Mammary epithelial cell (primary cell): ENCODE data around the gene DTYMK.

Experiments
- EZH2 ChIP-seq: IDR thresholded peaks from 2 replicates; pipeline ENCODE4 v1.6.1; 2012; ENCODE audit warnings: low read length, inconsistent platforms, borderline replicate concordance
- TF ChIP-seq, protein P1 (sequence below), 2 donors: IDR thresholded peaks in 1 of 2; conservative IDR thresholded peaks in 1 of 2; 2 replicates each; pipeline ENCODE4 v1.5.1; 2011 to 2012; ENCODE audit warnings: inconsistent platforms in 2 of 2, low read length in 2 of 2, mild to moderate bottlenecking in 2 of 2, control low read depth in 1 of 2, low read depth in 1 of 2; ENCODE audit not compliant: insufficient read depth in 1 of 2; ENCODE audit errors: extremely low read depth in 1 of 2

DNA sequence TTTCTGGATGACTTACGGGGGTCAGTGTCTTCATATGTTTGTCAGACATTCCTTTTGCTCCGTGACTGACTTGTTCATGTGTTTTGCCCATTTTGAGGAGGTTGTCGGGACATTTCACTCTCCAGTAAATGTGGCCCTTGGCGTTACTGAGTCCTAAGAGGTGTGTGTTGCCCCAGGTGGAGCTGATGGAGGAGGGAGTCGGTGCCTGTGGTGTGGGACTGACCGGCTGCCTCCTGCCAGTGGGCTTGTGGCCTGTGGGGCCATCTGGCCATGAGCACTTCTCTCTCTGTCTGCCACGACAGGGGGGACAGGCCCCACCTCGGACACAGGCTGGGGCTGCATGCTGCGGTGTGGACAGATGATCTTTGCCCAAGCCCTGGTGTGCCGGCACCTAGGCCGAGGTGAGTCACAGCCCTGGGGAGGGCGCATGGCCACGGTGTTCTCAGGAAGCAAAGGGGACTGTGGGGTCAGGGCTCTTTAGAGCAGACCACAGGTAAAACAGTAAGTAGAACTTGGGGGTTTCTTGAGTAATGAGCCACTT is 33.3 kb downstream of the DTYMK start:
- TF ChIP-seq, protein P1, sequence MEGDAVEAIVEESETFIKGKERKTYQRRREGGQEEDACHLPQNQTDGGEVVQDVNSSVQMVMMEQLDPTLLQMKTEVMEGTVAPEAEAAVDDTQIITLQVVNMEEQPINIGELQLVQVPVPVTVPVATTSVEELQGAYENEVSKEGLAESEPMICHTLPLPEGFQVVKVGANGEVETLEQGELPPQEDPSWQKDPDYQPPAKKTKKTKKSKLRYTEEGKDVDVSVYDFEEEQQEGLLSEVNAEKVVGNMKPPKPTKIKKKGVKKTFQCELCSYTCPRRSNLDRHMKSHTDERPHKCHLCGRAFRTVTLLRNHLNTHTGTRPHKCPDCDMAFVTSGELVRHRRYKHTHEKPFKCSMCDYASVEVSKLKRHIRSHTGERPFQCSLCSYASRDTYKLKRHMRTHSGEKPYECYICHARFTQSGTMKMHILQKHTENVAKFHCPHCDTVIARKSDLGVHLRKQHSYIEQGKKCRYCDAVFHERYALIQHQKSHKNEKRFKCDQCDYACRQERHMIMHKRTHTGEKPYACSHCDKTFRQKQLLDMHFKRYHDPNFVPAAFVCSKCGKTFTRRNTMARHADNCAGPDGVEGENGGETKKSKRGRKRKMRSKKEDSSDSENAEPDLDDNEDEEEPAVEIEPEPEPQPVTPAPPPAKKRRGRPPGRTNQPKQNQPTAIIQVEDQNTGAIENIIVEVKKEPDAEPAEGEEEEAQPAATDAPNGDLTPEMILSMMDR (conservative IDR thresholded peaks at IDR 0.05 in 1 of 2, IDR thresholded peaks at IDR 0.05 in 1 of 2; ENCODE audit: extremely low read depth in 1 of 2, insufficient read depth in 1 of 2, low read depth in 1 of 2, low read length in 2 of 2), result no peak
- no peak for TF ChIP-seq EZH2
